SK-N-SH (cell line): ENCODE measurements around the gene RAMP3. TPM values are rescaled to one million over a fixed set of nuclear protein-coding genes. Genes with fewer than 3 reads are reported as not detected.

Experiments used
- CTCF ChIA-PET: fragments of 300-600, 350-600 bp; formaldehyde crosslinking; extraction: SDS; loops from one replicate; lab custom pipeline; 2021; lab: Yijun Ruan, JAX
- POLR2A ChIA-PET: fragments of 350-600 bp; sonication (Branson Sonifier 250); formaldehyde crosslinking; extraction: SDS; loops from one replicate; lab custom pipeline; 2020; ENCODE audit warnings: antibody characterized with exemption, inconsistent platforms; lab: Yijun Ruan, JAX
- DNase-seq: peaks from one replicate; pipeline ENCODE4 v3.0.0; 2012
- H2AFZ ChIP-seq: fragments of 200-600 bp; sonication (generic); 2 replicates; pipeline ENCODE4 v1.8.1; 2016; ENCODE audit warnings: antibody characterized with exemption, mild to moderate bottlenecking, low read depth
- H3F3A ChIP-seq: fragments of 200-600 bp; sonication (generic); replicated peaks from 2 replicates; pipeline ENCODE3; 2016; ENCODE audit warnings: antibody characterized with exemption, mild to moderate bottlenecking; ENCODE audit not compliant: insufficient read depth
- H3K27ac ChIP-seq, 2 experiments: fragments of 200-500 bp in 1 of 2; fragments of 200-600 bp in 1 of 2; sonication (Bioruptor generic) in 1 of 2; sonication (generic), shearing (Covaris generic) in 1 of 2; 2 replicates each; pipeline versions ENCODE4 v1.5.1 to v1.6.1; 2014 to 2016; ENCODE audit warnings: low read depth in 2 of 2, inconsistent platforms in 1 of 2, low read length in 1 of 2, mild to moderate bottlenecking in 1 of 2, mixed read lengths in 1 of 2
- H3K27me3 ChIP-seq: fragments of 200-600 bp; sonication (generic), shearing (Covaris generic); 2 replicates; pipeline ENCODE4 v1.6.1; 2016; ENCODE audit warnings: mixed run types; ENCODE audit not compliant: insufficient read depth
- H3K36me3 ChIP-seq, 2 experiments: fragments of 200-500 bp in 1 of 2; fragments of 200-600 bp in 1 of 2; sonication (Bioruptor generic) in 1 of 2; sonication (generic) in 1 of 2; replicated peaks in 1 of 2; 2 replicates each; pipeline versions ENCODE3 to v1.5.1; 2014 to 2016; ENCODE audit warnings: low read length in 1 of 2, mild to moderate bottlenecking in 1 of 2; ENCODE audit not compliant: insufficient read depth in 2 of 2, control insufficient read depth in 1 of 2
- H3K4me1 ChIP-seq, 2 experiments: fragments of 200-500 bp in 1 of 2; fragments of 200-600 bp in 1 of 2; sonication (Bioruptor generic) in 1 of 2; sonication (generic), shearing (Covaris generic) in 1 of 2; 2 replicates each; pipeline versions ENCODE4 v1.5.1 to v1.6.1; 2014 to 2016; ENCODE audit warnings: low read depth in 1 of 2, low read length in 1 of 2, mixed run types in 1 of 2; ENCODE audit not compliant: insufficient read depth in 2 of 2, control insufficient read depth in 1 of 2
- H3K4me2 ChIP-seq: fragments of 200-600 bp; sonication (generic), shearing (Covaris generic); 2 replicates; pipeline ENCODE4 v1.6.1; 2017; ENCODE audit warnings: mixed run types
- H3K4me3 ChIP-seq, 2 experiments: fragments of 200-500 bp in 1 of 2; fragments of 200-600 bp in 1 of 2; sonication (Bioruptor generic) in 1 of 2; sonication (generic), shearing (Covaris generic) in 1 of 2; 2 replicates each; pipeline versions ENCODE4 v1.5.1 to v1.8.1; 2014 to 2016; ENCODE audit warnings: low read depth in 2 of 2, inconsistent platforms in 1 of 2, low read length in 1 of 2, mild to moderate bottlenecking in 1 of 2, mixed read lengths in 1 of 2, moderate library complexity in 1 of 2
- H3K79me2 ChIP-seq: fragments of 200-600 bp; sonication (generic); 2 replicates; pipeline ENCODE4 v1.8.1; 2017; ENCODE audit warnings: mild to moderate bottlenecking; ENCODE audit not compliant: insufficient read depth
- H3K9ac ChIP-seq: fragments of 200-600 bp; sonication (generic); 2 replicates; pipeline ENCODE4 v1.6.1; 2017; ENCODE audit warnings: mixed run types
- H3K9me2 ChIP-seq: fragments of 200-600 bp; sonication (generic); 2 replicates; pipeline ENCODE4 v1.6.1; 2017; ENCODE audit warnings: mixed run types
- H3K9me3 ChIP-seq: fragments of 200-600 bp; sonication (generic); 2 replicates; pipeline ENCODE4 v1.6.1; 2017; ENCODE audit warnings: mixed run types, mild to moderate bottlenecking, moderate library complexity
- H4K20me1 ChIP-seq: fragments of 200-600 bp; sonication (generic); 2 replicates; pipeline ENCODE4 v1.6.1; 2017; ENCODE audit warnings: mild to moderate bottlenecking, mixed run types; ENCODE audit not compliant: insufficient read depth
- CTCF ChIP-seq: fragments of 200-600 bp; sonication (generic); IDR thresholded peaks from 2 replicates; pipeline ENCODE4 v1.6.1; 2017; ENCODE audit warnings: antibody characterized with exemption, mild to moderate bottlenecking, moderate library complexity
- IRF3 ChIP-seq: fragments of 150-350 bp; IDR thresholded peaks from 2 replicates; pipeline ENCODE4 v1.6.1; 2016; ENCODE audit warnings: mild to moderate bottlenecking, low read depth, low read length
- MAX ChIP-seq: IDR thresholded peaks from 2 replicates; pipeline ENCODE4 v1.4.0; 2012; ENCODE audit warnings: low read depth
- MEF2A ChIP-seq: IDR thresholded peaks from 2 replicates; pipeline ENCODE4 v1.4.0; 2012; ENCODE audit warnings: low read depth, borderline replicate concordance
- POLR2AphosphoS5 ChIP-seq: IDR thresholded peaks from 2 replicates; pipeline ENCODE4 v1.6.1; 2012; ENCODE audit warnings: low read depth, low read length
- RAD21 ChIP-seq: IDR thresholded peaks from 2 replicates; pipeline ENCODE4 v1.6.1; 2012; ENCODE audit warnings: mild to moderate bottlenecking, low read length
- REST ChIP-seq: IDR thresholded peaks from 2 replicates; pipeline ENCODE4 v1.6.1; 2012; ENCODE audit warnings: mild to moderate bottlenecking, low read depth, low read length, moderate library complexity
- RXRA ChIP-seq: IDR thresholded peaks from 2 replicates; pipeline ENCODE4 v1.4.0; 2012; ENCODE audit warnings: low read depth, mild to moderate bottlenecking, borderline replicate concordance
- SIN3A ChIP-seq: IDR thresholded peaks from 2 replicates; pipeline ENCODE4 v1.6.1; 2012; ENCODE audit warnings: low read depth, mild to moderate bottlenecking, low read length, moderate library complexity, borderline replicate concordance
- SMC3 ChIP-seq: IDR thresholded peaks from 2 replicates; pipeline ENCODE4 v1.6.1; 2012; ENCODE audit warnings: low read depth, low read length, improper control_type of control experiment
- TAF1 ChIP-seq: IDR thresholded peaks from 2 replicates; pipeline ENCODE4 v1.6.1; 2012; ENCODE audit warnings: low read depth, mild to moderate bottlenecking, low read length, moderate library complexity, borderline replicate concordance
- USF1 ChIP-seq: IDR thresholded peaks from 2 replicates; pipeline ENCODE4 v1.4.0; 2012; ENCODE audit warnings: low read depth, borderline replicate concordance
- YY1 ChIP-seq: IDR thresholded peaks from 2 replicates; pipeline ENCODE4 v1.4.0; 2012; ENCODE audit warnings: low read depth, mild to moderate bottlenecking
- WGBS: methylation state at CpG from one replicate; pipeline ENCODE4 v1.1.6; 2017; ENCODE audit warnings: low lambda C conversion rate; 5-methylcytosine and 5-hydroxymethylcytosine counted together
- polyA plus RNA-seq, 3 experiments: library from polyadenylated mRNA; depleted of rRNA; stranded (reverse); fragments of >200 nt; gene quantifications; 2 replicates each; pipeline ENCODE4 v1.2.3, GENCODE V29; 2012

RAMP3 gene
- polyA plus RNA-seq, 1 of the 3 experiments (the other 2 are of a cell fraction): not detected

GRCh38 chr7:45178241-45179225, 20.9 kb downstream of the RAMP3 start:
- no peaks in the 10 kb centered on the region for H4K20me1 ChIP-seq
- no peak overlapping the region for H2AFZ ChIP-seq
- WGBS: 37% methylated on average over 13 of the region's 13 CpGs
- H3K4me3 ChIP-seq: no peak overlapping the region
- CTCF ChIA-PET: interaction anchor here (1.0 to 3.2 kb wide), 6 partner anchors 18 to 122 kb away, joined by 3 to 19 read pairs (median 4); no protein-coding TSS in a partner anchor
- DNase-seq: peak; percentile 65
- H3K9me2 ChIP-seq: no peaks in the 10 kb centered on the region
- no peaks in the 10 kb centered on the region for H3K36me3 ChIP-seq
- H3K27me3 ChIP-seq: peaks cover 45% of the 10 kb centered on the region; the same call in 1 of the 2 replicates
- H3K9ac ChIP-seq: no peak overlapping the region
- no peak overlapping the region for H3K4me2 ChIP-seq
- H3F3A ChIP-seq: no peaks in the 10 kb centered on the region
- no peaks in the 10 kb centered on the region for H3K79me2 ChIP-seq
- no peak overlapping the region for H3K27ac ChIP-seq
- H3K4me1 ChIP-seq: no peaks in the 10 kb centered on the region
- POLR2A ChIA-PET: interaction anchor here (0.6 kb wide), 1 partner anchor 1713 kb away, joined by 3 read pairs; no protein-coding TSS in a partner anchor
- no peaks in the 10 kb centered on the region for H3K9me3 ChIP-seq
- TF ChIP-seq IRF3 (no peak), RAD21 (peak; percentile 57), USF1 (no peak), SMC3 (peak; percentile 18; the same call in 1 of the 2 replicates), MAX (no peak), MEF2A (no peak), CTCF (peak; percentile 28; the same call in 1 of the 2 replicates)

- Histone ChIP-seq H3K9me2 (no peaks in the 10 kb centered on the region), H3K4me3 (no peak overlapping the region), H3K27me3 (peaks cover 42% of the 10 kb centered on the region), H3K27ac (no peak overlapping the region), H3K4me1 (no peaks in the 10 kb centered on the region), H3K9me3 (no peaks in the 10 kb centered on the region), H3F3A (no peaks in the 10 kb centered on the region), H3K36me3 (no peaks in the 10 kb centered on the region), H4K20me1 (no peaks in the 10 kb centered on the region), H3K4me2 (no peak overlapping the region), H3K9ac (no peak overlapping the region), H3K79me2 (no peaks in the 10 kb centered on the region), H2AFZ (no peak overlapping the region)
- CTCF ChIA-PET: interaction anchor here (1.1 to 3.2 kb wide), 3 partner anchors 19 to 80 kb away, joined by 3 to 19 read pairs (median 13); no protein-coding TSS in a partner anchor
- POLR2A ChIA-PET: no interaction called here
- no peak for DNase-seq
- 44% methylated on average over 9 of the region's 9 CpGs for WGBS
- no peak for TF ChIP-seq RXRA
- no peak for TF ChIP-seq YY1
- no peak for TF ChIP-seq POLR2AphosphoS5
- TF ChIP-seq SIN3A: no peak
- TF ChIP-seq USF1: no peak
- TF ChIP-seq IRF3: no peak
- no peak for TF ChIP-seq MAX
- TF ChIP-seq REST: no peak
- TF ChIP-seq TAF1: no peak
These were observed 22.1 kb downstream of the RAMP3 start for GRCh38 chr7:45179666-45180065.
